ENCODE data around the gene BMX.

DNA sequence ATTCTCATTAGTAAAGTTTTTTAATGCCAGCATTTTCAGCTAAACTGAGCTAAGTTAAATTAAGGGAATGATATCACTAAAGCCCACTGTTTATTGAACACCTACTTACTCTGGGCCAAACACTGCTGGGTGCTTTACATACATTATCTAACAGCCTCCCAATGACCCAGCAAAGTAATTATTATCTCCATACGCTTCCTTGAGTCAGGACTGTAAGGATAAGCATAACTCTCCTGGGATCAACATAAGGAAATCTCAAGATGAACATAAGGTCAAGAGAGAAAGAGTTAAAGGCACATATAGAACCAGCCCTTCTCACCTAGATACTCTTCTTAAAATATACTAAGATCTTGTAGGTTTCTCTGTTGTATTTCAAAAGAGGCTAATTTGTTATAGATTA is 13.7 kb downstream of the BMX start:
- TF ChIP-seq CTCF (IDR thresholded peaks at IDR 0.05) (no peak), POLR2A (IDR thresholded peaks at IDR 0.05) (no peak)

All from adrenal gland (tissue), 5 donors.